ENCODE measurements around the gene LRP2BP.

The LRP2BP gene

GRCh38 chr4:185395238-185395955, at the start of gene LRP2BP:
Gene LRP2BP (minus strand): TSS chr4:185395924. CDS start chr4:185378186, 17,738 bp downstream.
- no peak for DNase-seq (ENCODE audit: low read depth in 2 of 2)

- DNase-seq (ENCODE audit: low read depth in 2 of 2) = no peak
Observed at GRCh38 chr4:185445209-185445608, 49.5 kb upstream of the LRP2BP start.

GRCh38 chr4:185441479-185441878, 45.8 kb upstream of the LRP2BP start:
- DNase-seq (ENCODE audit: low read depth in 2 of 2) = no peak

GRCh38 chr4:185437809-185438208, 42.1 kb upstream of the LRP2BP start:
- DNase-seq (ENCODE audit: low read depth in 2 of 2) = no peak

GRCh38 chr4:185435466-185435865, 39.7 kb upstream of the LRP2BP start:
- no peak for DNase-seq (ENCODE audit: low read depth in 2 of 2)

- no peak for DNase-seq (ENCODE audit: low read depth in 2 of 2)
Observed at GRCh38 chr4:185429660-185430059, 33.9 kb upstream of the LRP2BP start.

GRCh38 chr4:185426960-185427688, 31.4 kb upstream of the LRP2BP start:
- no peak for DNase-seq (ENCODE audit: low read depth in 2 of 2)

GRCh38 chr4:185425647-185426352, 30.1 kb upstream of the LRP2BP start, which contains the start of gene UFSP2:
Gene UFSP2 (minus strand): TSS chr4:185425964. CDS start chr4:185425868, 96 bp downstream.
- DNase-seq (ENCODE audit: low read depth in 2 of 2) = peak; percentile 72 to 75

GRCh38 chr4:185424905-185425646, 29.4 kb upstream of the LRP2BP start:
- no peak for DNase-seq (ENCODE audit: low read depth in 2 of 2)

GRCh38 chr4:185421366-185422124, 25.8 kb upstream of the LRP2BP start:
- DNase-seq (ENCODE audit: low read depth in 2 of 2) = no peak

- no peak for DNase-seq (ENCODE audit: low read depth in 2 of 2)
Observed at GRCh38 chr4:185416955-185417354, 21.2 kb upstream of the LRP2BP start.

- no peak for DNase-seq (ENCODE audit: low read depth in 2 of 2)
Observed at GRCh38 chr4:185412412-185412811, 16.7 kb upstream of the LRP2BP start.

- DNase-seq (ENCODE audit: low read depth in 2 of 2) = no peak
Observed at GRCh38 chr4:185411849-185412248, 16.1 kb upstream of the LRP2BP start.

GRCh38 chr4:185408432-185408831, 12.7 kb upstream of the LRP2BP start:
- no peak for DNase-seq (ENCODE audit: low read depth in 2 of 2)

GRCh38 chr4:185405296-185405999, 9.7 kb upstream of the LRP2BP start:
- DNase-seq (ENCODE audit: low read depth in 2 of 2) = no peak

- no peak for DNase-seq (ENCODE audit: low read depth in 2 of 2)
Observed at GRCh38 chr4:185404031-185404430, 8.3 kb upstream of the LRP2BP start.

- DNase-seq (ENCODE audit: low read depth in 2 of 2) = no peak
Observed at GRCh38 chr4:185399466-185399865, 3.7 kb upstream of the LRP2BP start.

- DNase-seq (ENCODE audit: low read depth in 2 of 2) = no peak
Observed at GRCh38 chr4:185398618-185399017, 2.9 kb upstream of the LRP2BP start.

GRCh38 chr4:185396724-185397385, 1.1 kb upstream of the LRP2BP start, which contains the start of gene ANKRD37:
Gene ANKRD37 (plus strand): TSS chr4:185396841. CDS start chr4:185396924, 83 bp downstream.
- no peak for DNase-seq (ENCODE audit: low read depth in 2 of 2)

Measured in stimulated activated CD4-positive, alpha-beta T cell treated with anti-CD3 and anti-CD28 coated beads, Interleukin-12 subunit alpha, Interleukin-12 subunit beta, amount 100 ng/mL, for 24 hours (primary cell).